ENCODE data around the gene GP1BB. TPM values are rescaled to one million over a fixed set of nuclear protein-coding genes. Genes with fewer than 3 reads are reported as not detected.

Gene GP1BB
- total and polyA plus RNA-seq, 2 donors (not counting 3 experiments of a cell fraction or from before 2014, with no cell fraction given): 1.7 to 6.2 TPM

- dilution Hi-C loops (cut with MboI; ENCODE audit: extremely low pct_ligation_motif_present, low sequenced_read_pairs) (no loop called here), intact Hi-C loops (cut with micrococcal nuclease) (no loop called here)
- Histone ChIP-seq H3K4me3 (replicated peaks in 1 of 3; ENCODE audit: insufficient read depth in 1 of 3, low read depth in 1 of 3, low read length in 3 of 3) (no peak overlapping the region), H3K4me1 (ENCODE audit: control insufficient read depth, extremely low read depth, insufficient read depth, low read length) (peaks cover 6% of the 10 kb centered on the region), H3K27me3 (ENCODE audit: control insufficient read depth in 2 of 2, insufficient read depth in 2 of 2, low read length in 2 of 2) (no peaks in the 10 kb centered on the region), H4K20me1 (replicated peaks; ENCODE audit: control insufficient read depth, extremely low read depth, insufficient read depth, low read length) (no peaks in the 10 kb centered on the region), H3K36me3 (ENCODE audit: control insufficient read depth in 2 of 2, extremely low read depth in 1 of 2, insufficient read depth in 2 of 2, low read length in 2 of 2) (no peaks in the 10 kb centered on the region), H3K9ac (replicated peaks; ENCODE audit: extremely low read depth, insufficient read depth, low read length) (no peak overlapping the region), H3K9me1 (replicated peaks; ENCODE audit: control insufficient read depth, extremely low read depth, insufficient read depth, low read length) (no peaks in the 10 kb centered on the region), H2AFZ (ENCODE audit: low read depth, low read length) (no peak overlapping the region), H3K9me3 (replicated peaks; ENCODE audit: control insufficient read depth, insufficient read depth, low read length) (no peaks in the 10 kb centered on the region), H3K79me2 (ENCODE audit: control insufficient read depth, insufficient read depth, low read length) (no peaks in the 10 kb centered on the region), H3K4me2 (ENCODE audit: insufficient read depth, low read length) (no peak overlapping the region), H3K27ac (ENCODE audit: insufficient read depth, low read depth, low read length) (no peak overlapping the region)
- no peak for DNase-seq (ENCODE audit: low read depth, low spot score)
- BruUV-seq (replicated peaks): no TSS peak
- FAIRE-seq: no peak
- ChIA-PET POLR2A (no interaction called here), CTCF (interaction anchor here (0.6 kb wide), 1 partner anchor 15 kb away, joined by 3 read pairs; no protein-coding TSS in a partner anchor)
- TF ChIP-seq POLR2A (IDR thresholded peaks at IDR 0.05; ENCODE audit: low read depth, low read length) (no peak), CTCF (IDR thresholded peaks at IDR 0.05; ENCODE audit: extremely low read depth in 1 of 2, insufficient read depth in 1 of 2, low read depth in 1 of 2, low read length in 2 of 2) (no peak), FOS (IDR thresholded peaks at IDR 0.05; ENCODE audit: borderline replicate concordance, insufficient read depth, low read length) (no peak), JUN (IDR thresholded peaks at IDR 0.05; ENCODE audit: borderline replicate concordance, insufficient read depth, insufficient read length, low read depth) (no peak), POLR2AphosphoS5 (IDR thresholded peaks at IDR 0.05; ENCODE audit: insufficient read depth, low read depth, low read length) (no peak), MAX (IDR thresholded peaks at IDR 0.05; ENCODE audit: insufficient read depth, insufficient read length) (no peak), GATA2 (IDR thresholded peaks at IDR 0.05; ENCODE audit: insufficient read depth, insufficient read length, low read depth, low read length) (no peak), EZH2 (IDR thresholded peaks at IDR 0.05; ENCODE audit: borderline replicate concordance, low read depth, low read length, severe bottlenecking) (no peak), MYC (IDR thresholded peaks at IDR 0.05; ENCODE audit: low read depth, low read length) (no peak)
Observed at GRCh38 chr22:19694696-19695095, 28.6 kb upstream of the GP1BB start.

Data from endothelial cell of umbilical vein (primary cell).